SK-N-SH (cell line): ENCODE data around the gene LPO. TPM values are rescaled to one million over a fixed set of nuclear protein-coding genes. Genes with fewer than 3 reads are reported as not detected.

Experiments
- CTCF ChIA-PET: fragments of 300-600, 350-600 bp; formaldehyde crosslinking; extraction: SDS; loops from one replicate; lab custom pipeline; 2021; lab: Yijun Ruan, JAX
- POLR2A ChIA-PET: fragments of 350-600 bp; sonication (Branson Sonifier 250); formaldehyde crosslinking; extraction: SDS; loops from one replicate; lab custom pipeline; 2020; ENCODE audit warnings: antibody characterized with exemption, inconsistent platforms; lab: Yijun Ruan, JAX
- DNase-seq: peaks from one replicate; pipeline ENCODE4 v3.0.0; 2012
- H2AFZ ChIP-seq: fragments of 200-600 bp; sonication (generic); 2 replicates; pipeline ENCODE4 v1.8.1; 2016; ENCODE audit warnings: antibody characterized with exemption, mild to moderate bottlenecking, low read depth
- H3F3A ChIP-seq: fragments of 200-600 bp; sonication (generic); replicated peaks from 2 replicates; pipeline ENCODE3; 2016; ENCODE audit warnings: antibody characterized with exemption, mild to moderate bottlenecking; ENCODE audit not compliant: insufficient read depth
- H3K27ac ChIP-seq, 2 experiments: fragments of 200-500 bp in 1 of 2; fragments of 200-600 bp in 1 of 2; sonication (Bioruptor generic) in 1 of 2; sonication (generic), shearing (Covaris generic) in 1 of 2; 2 replicates each; pipeline versions ENCODE4 v1.5.1 to v1.6.1; 2014 to 2016; ENCODE audit warnings: low read depth in 2 of 2, inconsistent platforms in 1 of 2, low read length in 1 of 2, mild to moderate bottlenecking in 1 of 2, mixed read lengths in 1 of 2
- H3K27me3 ChIP-seq: fragments of 200-600 bp; sonication (generic), shearing (Covaris generic); 2 replicates; pipeline ENCODE4 v1.6.1; 2016; ENCODE audit warnings: mixed run types; ENCODE audit not compliant: insufficient read depth
- H3K36me3 ChIP-seq, 2 experiments: fragments of 200-500 bp in 1 of 2; fragments of 200-600 bp in 1 of 2; sonication (Bioruptor generic) in 1 of 2; sonication (generic) in 1 of 2; replicated peaks in 1 of 2; 2 replicates each; pipeline versions ENCODE3 to v1.5.1; 2014 to 2016; ENCODE audit warnings: low read length in 1 of 2, mild to moderate bottlenecking in 1 of 2; ENCODE audit not compliant: insufficient read depth in 2 of 2, control insufficient read depth in 1 of 2
- H3K4me1 ChIP-seq, 2 experiments: fragments of 200-500 bp in 1 of 2; fragments of 200-600 bp in 1 of 2; sonication (Bioruptor generic) in 1 of 2; sonication (generic), shearing (Covaris generic) in 1 of 2; 2 replicates each; pipeline versions ENCODE4 v1.5.1 to v1.6.1; 2014 to 2016; ENCODE audit warnings: low read depth in 1 of 2, low read length in 1 of 2, mixed run types in 1 of 2; ENCODE audit not compliant: insufficient read depth in 2 of 2, control insufficient read depth in 1 of 2
- H3K4me2 ChIP-seq: fragments of 200-600 bp; sonication (generic), shearing (Covaris generic); 2 replicates; pipeline ENCODE4 v1.6.1; 2017; ENCODE audit warnings: mixed run types
- H3K4me3 ChIP-seq, 2 experiments: fragments of 200-500 bp in 1 of 2; fragments of 200-600 bp in 1 of 2; sonication (Bioruptor generic) in 1 of 2; sonication (generic), shearing (Covaris generic) in 1 of 2; 2 replicates each; pipeline versions ENCODE4 v1.5.1 to v1.8.1; 2014 to 2016; ENCODE audit warnings: low read depth in 2 of 2, inconsistent platforms in 1 of 2, low read length in 1 of 2, mild to moderate bottlenecking in 1 of 2, mixed read lengths in 1 of 2, moderate library complexity in 1 of 2
- H3K79me2 ChIP-seq: fragments of 200-600 bp; sonication (generic); 2 replicates; pipeline ENCODE4 v1.8.1; 2017; ENCODE audit warnings: mild to moderate bottlenecking; ENCODE audit not compliant: insufficient read depth
- H3K9ac ChIP-seq: fragments of 200-600 bp; sonication (generic); 2 replicates; pipeline ENCODE4 v1.6.1; 2017; ENCODE audit warnings: mixed run types
- H3K9me2 ChIP-seq: fragments of 200-600 bp; sonication (generic); 2 replicates; pipeline ENCODE4 v1.6.1; 2017; ENCODE audit warnings: mixed run types
- H3K9me3 ChIP-seq: fragments of 200-600 bp; sonication (generic); 2 replicates; pipeline ENCODE4 v1.6.1; 2017; ENCODE audit warnings: mixed run types, mild to moderate bottlenecking, moderate library complexity
- H4K20me1 ChIP-seq: fragments of 200-600 bp; sonication (generic); 2 replicates; pipeline ENCODE4 v1.6.1; 2017; ENCODE audit warnings: mild to moderate bottlenecking, mixed run types; ENCODE audit not compliant: insufficient read depth
- ELF1 ChIP-seq: IDR thresholded peaks from 2 replicates; pipeline ENCODE4 v1.4.0; 2012
- FOXJ3 ChIP-seq: sonication (generic); formaldehyde crosslinking; IDR thresholded peaks from 2 replicates; pipeline ENCODE4 v1.5.1; 2020; ENCODE audit warnings: mild to moderate bottlenecking, missing genetic modification reagents
- MXI1 ChIP-seq: IDR thresholded peaks from 2 replicates; pipeline ENCODE4 v1.6.1; 2012; ENCODE audit warnings: mild to moderate bottlenecking, low read depth, low read length, improper control_type of control experiment
- NRF1 ChIP-seq: IDR thresholded peaks from 2 replicates; pipeline ENCODE4 v1.6.1; 2012; ENCODE audit warnings: low read depth, mild to moderate bottlenecking, low read length
- RFX5 ChIP-seq: IDR thresholded peaks from 2 replicates; pipeline ENCODE4 v1.6.1; 2012; ENCODE audit warnings: mild to moderate bottlenecking, improper control_type of control experiment, low read length
- RXRA ChIP-seq: IDR thresholded peaks from 2 replicates; pipeline ENCODE4 v1.4.0; 2012; ENCODE audit warnings: low read depth, mild to moderate bottlenecking, borderline replicate concordance
- SIN3A ChIP-seq: IDR thresholded peaks from 2 replicates; pipeline ENCODE4 v1.6.1; 2012; ENCODE audit warnings: low read depth, mild to moderate bottlenecking, low read length, moderate library complexity, borderline replicate concordance
- SMC3 ChIP-seq: IDR thresholded peaks from 2 replicates; pipeline ENCODE4 v1.6.1; 2012; ENCODE audit warnings: low read depth, low read length, improper control_type of control experiment
- TCF12 ChIP-seq: IDR thresholded peaks from 2 replicates; pipeline ENCODE4 v1.4.0; 2012
- USF1 ChIP-seq: IDR thresholded peaks from 2 replicates; pipeline ENCODE4 v1.4.0; 2012; ENCODE audit warnings: low read depth, borderline replicate concordance
- YY1 ChIP-seq: IDR thresholded peaks from 2 replicates; pipeline ENCODE4 v1.4.0; 2012; ENCODE audit warnings: low read depth, mild to moderate bottlenecking
- WGBS: methylation state at CpG from one replicate; pipeline ENCODE4 v1.1.6; 2017; ENCODE audit warnings: low lambda C conversion rate; 5-methylcytosine and 5-hydroxymethylcytosine counted together
- polyA plus RNA-seq, 3 experiments: library from polyadenylated mRNA; depleted of rRNA; stranded (reverse); fragments of >200 nt; gene quantifications; 2 replicates each; pipeline ENCODE4 v1.2.3, GENCODE V29; 2012
- TF ChIP-seq, protein P1 (sequence below): fragments of 150-350 bp; IDR thresholded peaks from 2 replicates; pipeline ENCODE4 v1.6.1; 2016; ENCODE audit warnings: mild to moderate bottlenecking, low read depth, low read length
- TF ChIP-seq, protein P2 (sequence below): IDR thresholded peaks from 2 replicates; pipeline ENCODE4; 2012

The LPO gene
- polyA plus RNA-seq, 1 of the 3 experiments (the other 2 are of a cell fraction): not detected

DNA sequence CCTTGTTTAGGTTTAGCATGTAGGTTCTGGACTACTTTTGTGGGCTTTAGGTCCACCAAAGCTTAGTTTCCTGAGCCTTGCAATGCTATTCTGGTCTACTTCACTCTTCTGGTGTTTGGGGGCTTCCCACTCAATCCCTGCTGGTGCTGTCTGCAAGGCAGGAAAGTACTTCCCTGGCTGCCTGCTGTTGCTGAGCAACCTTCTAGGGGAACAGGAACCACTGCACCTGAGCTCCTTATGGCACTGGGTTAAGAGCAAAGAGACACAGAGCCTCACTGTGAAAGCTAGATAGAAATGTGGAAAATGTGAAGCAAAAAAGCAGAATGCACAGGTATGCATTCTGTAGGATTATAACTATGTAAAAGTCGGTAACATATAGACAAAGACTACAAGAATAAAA is 25.4 kb downstream of the LPO start:
- no peaks in the 10 kb centered on the region for H3K4me1 ChIP-seq
- 1% methylated on average over 1 of the region's 1 CpG for WGBS
- no peak overlapping the region for H3K27ac ChIP-seq
- POLR2A ChIA-PET: no interaction called here
- no peaks in the 10 kb centered on the region for H3K79me2 ChIP-seq
- no peak for DNase-seq
- H3K9me3 ChIP-seq: 0 out of 2 replicates have a peak, but pooled peaks cover 3% of the 10 kb centered on the region
- no peaks in the 10 kb centered on the region for H3F3A ChIP-seq
- no peak overlapping the region for H3K4me2 ChIP-seq
- no peak overlapping the region for H3K4me3 ChIP-seq
- H3K27me3 ChIP-seq: peaks cover 50% of the 10 kb centered on the region
- no peaks in the 10 kb centered on the region for H3K36me3 ChIP-seq
- H3K9ac ChIP-seq: no peak overlapping the region
- H3K9me2 ChIP-seq: no peaks in the 10 kb centered on the region; the same call in 1 of the 2 replicates
- H2AFZ ChIP-seq: no peak overlapping the region
- H4K20me1 ChIP-seq: no peaks in the 10 kb centered on the region
- CTCF ChIA-PET: interaction anchor here (0.8 to 3.1 kb wide), 2 partner anchors 14 to 111 kb away, joined by 3 to 19 read pairs; no protein-coding TSS in a partner anchor
- TF ChIP-seq TCF12: no peak
- TF ChIP-seq USF1: no peak
- no peak for TF ChIP-seq RFX5
- TF ChIP-seq FOXJ3 (CRISPR knock-in tag): no peak
- no peak for TF ChIP-seq NRF1
- no peak for TF ChIP-seq SMC3

- CTCF ChIA-PET: interaction anchor here (1.0 to 3.1 kb wide), 2 partner anchors 15 to 153 kb away, joined by 3 to 19 read pairs; no protein-coding TSS in a partner anchor
Observed at GRCh38 chr17:58264407-58265103, 26.2 kb downstream of the LPO start.

More at GRCh38 chr17:58264407-58265103, 26.2 kb downstream of the LPO start:
- H4K20me1 ChIP-seq: no peaks in the 10 kb centered on the region
- no peak overlapping the region for H3K9ac ChIP-seq
- peaks cover 52% of the 10 kb centered on the region for H3K27me3 ChIP-seq
- DNase-seq: no peak
- H3K9me3 ChIP-seq: no peaks in the 10 kb centered on the region
- H3K27ac ChIP-seq: no peak overlapping the region
- TF ChIP-seq SIN3A: no peak
- TF ChIP-seq YY1: no peak
- TF ChIP-seq, protein P1, sequence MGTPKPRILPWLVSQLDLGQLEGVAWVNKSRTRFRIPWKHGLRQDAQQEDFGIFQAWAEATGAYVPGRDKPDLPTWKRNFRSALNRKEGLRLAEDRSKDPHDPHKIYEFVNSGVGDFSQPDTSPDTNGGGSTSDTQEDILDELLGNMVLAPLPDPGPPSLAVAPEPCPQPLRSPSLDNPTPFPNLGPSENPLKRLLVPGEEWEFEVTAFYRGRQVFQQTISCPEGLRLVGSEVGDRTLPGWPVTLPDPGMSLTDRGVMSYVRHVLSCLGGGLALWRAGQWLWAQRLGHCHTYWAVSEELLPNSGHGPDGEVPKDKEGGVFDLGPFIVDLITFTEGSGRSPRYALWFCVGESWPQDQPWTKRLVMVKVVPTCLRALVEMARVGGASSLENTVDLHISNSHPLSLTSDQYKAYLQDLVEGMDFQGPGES: no peak
- no peak for TF ChIP-seq RFX5
- TF ChIP-seq MXI1: no peak
- no peak for TF ChIP-seq ELF1
- TF ChIP-seq, protein P2, sequence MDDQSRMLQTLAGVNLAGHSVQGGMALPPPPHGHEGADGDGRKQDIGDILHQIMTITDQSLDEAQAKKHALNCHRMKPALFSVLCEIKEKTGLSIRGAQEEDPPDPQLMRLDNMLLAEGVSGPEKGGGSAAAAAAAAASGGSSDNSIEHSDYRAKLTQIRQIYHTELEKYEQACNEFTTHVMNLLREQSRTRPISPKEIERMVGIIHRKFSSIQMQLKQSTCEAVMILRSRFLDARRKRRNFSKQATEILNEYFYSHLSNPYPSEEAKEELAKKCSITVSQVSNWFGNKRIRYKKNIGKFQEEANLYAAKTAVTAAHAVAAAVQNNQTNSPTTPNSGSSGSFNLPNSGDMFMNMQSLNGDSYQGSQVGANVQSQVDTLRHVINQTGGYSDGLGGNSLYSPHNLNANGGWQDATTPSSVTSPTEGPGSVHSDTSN: no peak
- TF ChIP-seq RXRA: no peak
- H3F3A ChIP-seq: no peaks in the 10 kb centered on the region
- no peak overlapping the region for H3K4me3 ChIP-seq
- H3K9me2 ChIP-seq: no peaks in the 10 kb centered on the region; the same call in 1 of the 2 replicates
- no peak overlapping the region for H3K4me2 ChIP-seq
- no peaks in the 10 kb centered on the region for H3K4me1 ChIP-seq
- POLR2A ChIA-PET: no interaction called here
- no peaks in the 10 kb centered on the region for H3K79me2 ChIP-seq
- no peak overlapping the region for H2AFZ ChIP-seq
- WGBS: 57% methylated on average over 6 of the region's 6 CpGs
- H3K36me3 ChIP-seq: no peaks in the 10 kb centered on the region
